CD4-positive, alpha-beta memory T cell (primary cell): Measurements from ENCODE around the gene SNX22. TPM values are rescaled to one million over a fixed set of nuclear protein-coding genes. Genes with fewer than 3 reads are reported as not detected.

Source experiments
- CTCF ChIA-PET: fragments of 350-600 bp; sonication (Branson Sonifier 250); formaldehyde crosslinking; loops from one replicate; lab custom pipeline; 2021; ENCODE audit warnings: inconsistent platforms; ENCODE audit not compliant: partially characterized antibody; lab: Charles Lee
- POLR2A ChIA-PET: fragments of 350-600 bp; sonication (Branson Sonifier 250); formaldehyde crosslinking; loops from one replicate; lab custom pipeline; 2021; ENCODE audit not compliant: partially characterized antibody; lab: Charles Lee
- DNase-seq, 5 donors: peaks; one replicate each; pipeline versions ENCODE4 v3.0.0 to v3.0.0-alpha.2; 2020 to 2022; ENCODE audit warnings: mixed read lengths in 1 of 5
- H3K27ac ChIP-seq: one replicate; pipeline ENCODE4 v1.7.0; 2013; ENCODE audit warnings: low read depth, low read length
- H3K27me3 ChIP-seq: 2 replicates; pipeline ENCODE4 v1.7.0; 2013; ENCODE audit warnings: mild to moderate bottlenecking, low read length, moderate library complexity; ENCODE audit not compliant: insufficient read depth
- H3K36me3 ChIP-seq: 2 replicates; pipeline ENCODE4 v1.7.0; 2013; ENCODE audit warnings: mild to moderate bottlenecking, low read length, moderate library complexity; ENCODE audit not compliant: insufficient read depth
- H3K4me1 ChIP-seq: 2 replicates; pipeline ENCODE4 v1.7.0; 2013; ENCODE audit warnings: mild to moderate bottlenecking, low read length, moderate library complexity; ENCODE audit not compliant: insufficient read depth
- H3K4me3 ChIP-seq, 2 donors: one replicate each; pipeline ENCODE4 v1.7.0; 2013; ENCODE audit warnings: low read length in 2 of 2, mild to moderate bottlenecking in 1 of 2
- H3K9me3 ChIP-seq, 2 donors: one replicate each; pipeline ENCODE4 v1.7.0; 2013; ENCODE audit warnings: low read length in 2 of 2, control low read depth in 1 of 2; ENCODE audit not compliant: control insufficient read depth in 1 of 2
- H3K27ac Mint-ChIP-seq, 7 donors: one replicate each; pipeline ENCODE4 v1.8.0; 2020 to 2021; ENCODE audit warnings: mixed read lengths in 7 of 7, mild to moderate bottlenecking in 6 of 7, inconsistent platforms in 3 of 7, moderate library complexity in 3 of 7
- H3K27me3 Mint-ChIP-seq, 2 donors: one replicate each; pipeline ENCODE4 v1.8.0; 2020 to 2021; ENCODE audit warnings: mixed read lengths in 2 of 2
- H3K36me3 Mint-ChIP-seq, 2 donors: one replicate each; pipeline ENCODE4 v1.8.0; 2020 to 2021; ENCODE audit warnings: mixed read lengths in 2 of 2, inconsistent platforms in 1 of 2, mild to moderate bottlenecking in 1 of 2
- H3K4me1 Mint-ChIP-seq, 4 donors: one replicate each; pipeline ENCODE4 v1.8.0; 2020 to 2021; ENCODE audit warnings: mixed read lengths in 4 of 4, mild to moderate bottlenecking in 1 of 4
- H3K4me3 Mint-ChIP-seq, 8 donors: one replicate each; pipeline ENCODE4 v1.8.0; 2020 to 2021; ENCODE audit warnings: mixed read lengths in 8 of 8, mild to moderate bottlenecking in 7 of 8, moderate library complexity in 6 of 8, inconsistent platforms in 3 of 8
- H3K9me3 Mint-ChIP-seq, 8 donors: one replicate each; pipeline ENCODE4 v1.8.0; 2020 to 2021; ENCODE audit warnings: mixed read lengths in 8 of 8, mild to moderate bottlenecking in 5 of 8, inconsistent platforms in 3 of 8, moderate library complexity in 1 of 8
- intact Hi-C: fragments of 100-400 bp; cut with micrococcal nuclease; formaldehyde crosslinking; loops from one replicate; pipeline ENCODE4 v1.15.1; 2023
- polyA plus RNA-seq, 2 donors: library from polyadenylated mRNA; unstranded; fragments of 300-500 nt; fragmentation: Illumina TruSeq; gene quantifications; one replicate each; pipeline ENCODE4 v1.2.3, GENCODE V29; 2021
- total RNA-seq, 2 experiments: library from RNA; stranded (reverse); gene quantifications; one replicate each; pipeline ENCODE4 v1.2.3, GENCODE V29; 2021

Gene SNX22
- total and polyA plus RNA-seq, 4 experiments from 2014 or later = 0.32 to 0.95 (median 0.52) TPM

GRCh38 chr15:64134345-64134829 lies 17.1 kb upstream of the SNX22 start:
- ChIA-PET CTCF (interaction anchor here (1.8 kb wide), 1 partner anchor 19 kb away, joined by 7 read pairs; no protein-coding TSS in a partner anchor), POLR2A (interaction anchor here (1.0 kb wide), 1 partner anchor 11 kb away, joined by 5 read pairs; no protein-coding TSS in a partner anchor)
- peak overlapping the region in 1 of 7 donors; percentile 18 for H3K27ac Mint-ChIP-seq
- H3K9me3 Mint-ChIP-seq = no peaks in the 10 kb centered on the region
- Histone ChIP-seq H3K4me3 (no peak overlapping the region), H3K9me3 (no peaks in the 10 kb centered on the region), H3K4me1 (no peaks in the 10 kb centered on the region), H3K36me3 (peaks cover 84% of the 10 kb centered on the region), H3K27ac (no peak overlapping the region), H3K27me3 (no peaks in the 10 kb centered on the region)
- DNase-seq = no peak
- H3K27me3 Mint-ChIP-seq = no peaks in the 10 kb centered on the region
- peaks cover 70 to 88% of the 10 kb centered on the region in 2 donors for H3K36me3 Mint-ChIP-seq
- no peak overlapping the region for H3K4me3 Mint-ChIP-seq
- intact Hi-C loops = no loop called here
- peaks cover 0 to 1% (median 0%) of the 10 kb centered on the region in 4 donors for H3K4me1 Mint-ChIP-seq

GRCh38 chr15:64136347-64136746 lies 15.2 kb upstream of the SNX22 start:
- Mint-ChIP-seq H3K36me3 (peaks cover 69 to 81% of the 10 kb centered on the region in 2 donors), H3K4me1 (peaks cover 0 to 1% (median 0%) of the 10 kb centered on the region in 4 donors), H3K9me3 (no peaks in the 10 kb centered on the region), H3K4me3 (no peak overlapping the region), H3K27me3 (no peaks in the 10 kb centered on the region), H3K27ac (no peak overlapping the region)
- Histone ChIP-seq H3K4me3 (no peak overlapping the region), H3K27ac (no peak overlapping the region), H3K27me3 (no peaks in the 10 kb centered on the region), H3K9me3 (no peaks in the 10 kb centered on the region), H3K36me3 (peaks cover 68% of the 10 kb centered on the region), H3K4me1 (no peaks in the 10 kb centered on the region)
- no peak for DNase-seq
- intact Hi-C loops = loop anchor here (2.0 kb wide), 1 partner anchor 16 kb away; no protein-coding TSS in a partner anchor
- ChIA-PET CTCF (no interaction called here), POLR2A (no interaction called here)

- Histone ChIP-seq H3K36me3 (peaks cover 62% of the 10 kb centered on the region), H3K4me3 (no peak overlapping the region), H3K27ac (no peak overlapping the region), H3K4me1 (no peaks in the 10 kb centered on the region), H3K27me3 (no peaks in the 10 kb centered on the region), H3K9me3 (no peaks in the 10 kb centered on the region)
- intact Hi-C loops = loop anchor here (2.0 kb wide), 1 partner anchor 15 kb away; no protein-coding TSS in a partner anchor
- DNase-seq = no peak
- Mint-ChIP-seq H3K9me3 (no peaks in the 10 kb centered on the region), H3K27ac (no peak overlapping the region), H3K4me1 (peaks cover 0 to 1% (median 0%) of the 10 kb centered on the region in 4 donors), H3K4me3 (no peak overlapping the region), H3K27me3 (no peaks in the 10 kb centered on the region), H3K36me3 (peaks cover 69 to 80% of the 10 kb centered on the region in 2 donors)
- CTCF ChIA-PET = interaction anchor here (1.7 kb wide), 1 partner anchor 12 kb away, joined by 5 read pairs; no protein-coding TSS in a partner anchor
- POLR2A ChIA-PET = no interaction called here
These were observed 14.2 kb upstream of the SNX22 start for GRCh38 chr15:64137226-64137833.

- intact Hi-C loops = no loop called here
- ChIA-PET CTCF (interaction anchor here (1.7 kb wide), 1 partner anchor 11 kb away, joined by 5 read pairs; no protein-coding TSS in a partner anchor), POLR2A (no interaction called here)
- no peaks in the 10 kb centered on the region for H3K9me3 Mint-ChIP-seq
- no peaks in the 10 kb centered on the region for H3K4me1 Mint-ChIP-seq
- Histone ChIP-seq H3K36me3 (peaks cover 52% of the 10 kb centered on the region), H3K27me3 (no peaks in the 10 kb centered on the region), H3K4me3 (no peak overlapping the region), H3K9me3 (no peaks in the 10 kb centered on the region), H3K4me1 (no peaks in the 10 kb centered on the region), H3K27ac (no peak overlapping the region)
- peak overlapping the region in 3 of 7 donors; percentile 13 to 37 (median 17) for H3K27ac Mint-ChIP-seq
- H3K36me3 Mint-ChIP-seq = peaks cover 61 to 78% of the 10 kb centered on the region in 2 donors
- DNase-seq = no peak
- no peaks in the 10 kb centered on the region for H3K27me3 Mint-ChIP-seq
- no peak overlapping the region for H3K4me3 Mint-ChIP-seq
These were observed 13.1 kb upstream of the SNX22 start for GRCh38 chr15:64138331-64138941.

- no peak for DNase-seq
- peaks cover 36 to 61% of the 10 kb centered on the region in 2 donors for H3K36me3 Mint-ChIP-seq
- no peak overlapping the region for H3K4me3 ChIP-seq
- no peaks in the 10 kb centered on the region for H3K4me1 Mint-ChIP-seq
- H3K27me3 Mint-ChIP-seq = no peaks in the 10 kb centered on the region
- H3K27ac ChIP-seq = no peak overlapping the region
- ChIA-PET CTCF (interaction anchor here (1.7 kb wide), 1 partner anchor 12 kb away, joined by 4 read pairs; no protein-coding TSS in a partner anchor), POLR2A (interaction anchor here (0.7 kb wide), 1 partner anchor 11 kb away, joined by 3 read pairs; no protein-coding TSS in a partner anchor)
- no peaks in the 10 kb centered on the region for H3K4me1 ChIP-seq
- peak overlapping the region in 3 of 7 donors; percentile 46 to 67 (median 55) for H3K27ac Mint-ChIP-seq
- H3K36me3 ChIP-seq = peaks cover 29% of the 10 kb centered on the region
- H3K27me3 ChIP-seq = no peaks in the 10 kb centered on the region
- no peak overlapping the region for H3K4me3 Mint-ChIP-seq
- intact Hi-C loops = no loop called here
- H3K9me3 ChIP-seq = no peaks in the 10 kb centered on the region
- no peaks in the 10 kb centered on the region for H3K9me3 Mint-ChIP-seq
These were observed 9.6 kb upstream of the SNX22 start for GRCh38 chr15:64141798-64142512.

GRCh38 chr15:64143276-64143675 lies 8.3 kb upstream of the SNX22 start:
- H3K27ac ChIP-seq = no peak overlapping the region
- H3K4me1 ChIP-seq = no peaks in the 10 kb centered on the region
- H3K4me3 Mint-ChIP-seq = no peak overlapping the region
- DNase-seq = no peak
- CTCF ChIA-PET = interaction anchor here (3.6 kb wide), 1 partner anchor 11 kb away, joined by 28 read pairs; no protein-coding TSS in a partner anchor
- H3K9me3 ChIP-seq = no peaks in the 10 kb centered on the region
- peaks cover 26 to 49% of the 10 kb centered on the region in 2 donors for H3K36me3 Mint-ChIP-seq
- POLR2A ChIA-PET = no interaction called here
- peak overlapping the region in 1 of 7 donors; percentile 48 for H3K27ac Mint-ChIP-seq
- no peaks in the 10 kb centered on the region for H3K27me3 ChIP-seq
- no peak overlapping the region for H3K4me3 ChIP-seq
- no peaks in the 10 kb centered on the region for H3K4me1 Mint-ChIP-seq
- intact Hi-C loops = no loop called here
- no peaks in the 10 kb centered on the region for H3K9me3 Mint-ChIP-seq
- peaks cover 18% of the 10 kb centered on the region for H3K36me3 ChIP-seq
- H3K27me3 Mint-ChIP-seq = no peaks in the 10 kb centered on the region
